HG03457 (cell line): ENCODE data around the gene SLC6A13.
"Not testable (repeated sequence)": the region's sequence is repeated elsewhere in the genome, so short reads cannot be mapped to it uniquely, and the experiment has no call there.

Source experiments
- ATAC-seq: cut with Tn5 transposase; IDR thresholded peaks from one replicate; pipeline ENCODE4 v1.9.1; 2021; ENCODE audit warnings: moderate number of reproducible peaks; ENCODE audit not compliant: unreplicated experiment

Gene SLC6A13

GRCh38 chr12:218221-218620 is 44.4 kb downstream of the SLC6A13 start:
- ATAC-seq = no peak

- not testable (repeated sequence) for ATAC-seq
Measured at GRCh38 chr12:217029-217428, 45.6 kb downstream of the SLC6A13 start.

- ATAC-seq = no peak
Measured at GRCh38 chr12:215116-215515, 47.5 kb downstream of the SLC6A13 start.

- no peak for ATAC-seq
Measured at GRCh38 chr12:214003-214741, 48.5 kb downstream of the SLC6A13 start, which contains the start of gene SLC6A12. Gene SLC6A12 (minus strand): TSS chr12:214157. CDS start chr12:209986, 4,171 bp downstream.

- no peak for ATAC-seq
Measured at GRCh38 chr12:213527-213932, 49.1 kb downstream of the SLC6A13 start.

- ATAC-seq = no peak
Measured at GRCh38 chr12:212715-213526, 49.7 kb downstream of the SLC6A13 start.

- ATAC-seq = no peak
Measured at GRCh38 chr12:212415-212714, 50.3 kb downstream of the SLC6A13 start.

GRCh38 chr12:211639-212414 is 50.8 kb downstream of the SLC6A13 start:
- no peak for ATAC-seq

GRCh38 chr12:211142-211465 is 51.5 kb downstream of the SLC6A13 start:
- ATAC-seq = no peak

GRCh38 chr12:210277-211141 is 52.1 kb downstream of the SLC6A13 start:
- no peak for ATAC-seq

- ATAC-seq = no peak
Measured at GRCh38 chr12:209851-210250, 52.8 kb downstream of the SLC6A13 start.

- ATAC-seq = no peak
Measured at GRCh38 chr12:209246-209645, 53.4 kb downstream of the SLC6A13 start.

GRCh38 chr12:208813-209212 is 53.8 kb downstream of the SLC6A13 start:
- ATAC-seq = no peak

GRCh38 chr12:207804-208203 is 54.8 kb downstream of the SLC6A13 start:
- no peak for ATAC-seq

- ATAC-seq = no peak
Measured at GRCh38 chr12:206746-207440, 55.7 kb downstream of the SLC6A13 start.

- ATAC-seq = no peak
Measured at GRCh38 chr12:205026-205425, 57.6 kb downstream of the SLC6A13 start.

GRCh38 chr12:204261-204678 is 58.4 kb downstream of the SLC6A13 start:
- no peak for ATAC-seq

- ATAC-seq = no peak
Measured at GRCh38 chr12:203462-204260, 59.0 kb downstream of the SLC6A13 start.

- no peak for ATAC-seq
Measured at GRCh38 chr12:203074-203461, 59.6 kb downstream of the SLC6A13 start.
